ENCODE results near the gene FAM9B.

Gene FAM9B

DNA sequence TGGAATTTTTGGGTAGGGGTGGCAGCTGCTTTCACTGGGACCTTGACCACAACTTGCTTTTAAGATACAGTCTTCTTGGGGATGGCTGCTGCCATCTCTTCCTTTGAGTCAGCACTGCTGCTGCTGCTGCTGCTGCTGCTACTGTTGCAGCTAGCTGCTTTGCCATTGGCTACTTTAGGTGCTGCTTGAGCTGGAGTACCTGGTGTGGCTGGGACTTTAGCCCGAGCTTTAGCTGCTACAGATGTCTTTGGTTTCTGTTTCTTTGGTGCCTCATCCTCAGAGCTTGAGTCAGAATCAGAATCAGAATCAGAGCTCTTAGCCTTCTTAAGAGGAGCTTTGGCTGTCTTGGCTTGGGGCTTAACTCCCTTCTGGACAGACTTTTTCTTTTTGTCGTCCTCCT, 52.2 kb downstream of the FAM9B start:
- Histone ChIP-seq H3K4me3 (ENCODE audit: low read depth, low read length) (no peak overlapping the region), H3K9me3 (ENCODE audit: control insufficient read depth, insufficient read depth, low read length) (no peaks in the 10 kb centered on the region), H3K36me3 (ENCODE audit: control insufficient read depth, insufficient read depth, low read length) (no peaks in the 10 kb centered on the region), H3K9ac (ENCODE audit: low read depth, low read length) (no peak overlapping the region), H3K27me3 (ENCODE audit: control insufficient read depth, insufficient read depth, low read length) (no peaks in the 10 kb centered on the region), H3K27ac (ENCODE audit: low read depth, low read length) (no peak overlapping the region), H3K4me1 (ENCODE audit: control insufficient read depth, insufficient read depth, low read length) (peaks cover 6% of the 10 kb centered on the region; the same call in 1 of the 2 replicates)

DNA sequence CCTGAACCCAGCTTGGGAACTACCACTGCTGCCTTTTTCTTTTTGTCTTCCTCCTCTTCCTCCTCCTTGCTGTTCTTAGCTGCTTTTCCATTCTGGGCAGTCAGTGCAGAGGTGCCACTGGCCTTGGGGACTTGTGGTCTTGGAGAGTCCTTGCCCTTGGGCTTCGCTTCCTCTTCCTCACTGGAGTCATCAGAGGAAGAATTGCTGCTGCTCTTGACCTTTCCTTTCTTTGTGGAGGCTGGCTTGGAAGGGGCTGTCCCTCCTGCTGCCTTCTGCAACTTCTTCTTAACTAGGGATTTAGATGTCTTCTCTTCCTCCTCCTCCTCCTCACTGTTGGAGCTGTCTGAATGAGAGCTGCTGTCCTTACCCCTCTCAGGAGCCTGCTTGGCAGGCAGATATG, 53.2 kb downstream of the FAM9B start:
- Histone ChIP-seq H3K4me1 (ENCODE audit: control insufficient read depth, insufficient read depth, low read length) (no peaks in the 10 kb centered on the region), H3K4me3 (ENCODE audit: low read depth, low read length) (no peak overlapping the region), H3K9ac (ENCODE audit: low read depth, low read length) (no peak overlapping the region), H3K9me3 (ENCODE audit: control insufficient read depth, insufficient read depth, low read length) (no peaks in the 10 kb centered on the region), H3K27ac (ENCODE audit: low read depth, low read length) (no peak overlapping the region), H3K27me3 (ENCODE audit: control insufficient read depth, insufficient read depth, low read length) (no peaks in the 10 kb centered on the region), H3K36me3 (ENCODE audit: control insufficient read depth, insufficient read depth, low read length) (no peaks in the 10 kb centered on the region)
